Suprapubic skin (tissue), 3 donors: ENCODE measurements around the gene CDC42BPA.

Experiments
- EP300 ChIP-seq: sonication (generic); formaldehyde crosslinking; IDR thresholded peaks from one replicate; pipeline ENCODE4 v1.6.1; 2017; ENCODE audit warnings: antibody characterized with exemption
- POLR2A ChIP-seq, 2 donors: fragments of 450-650 bp; IDR thresholded peaks; one replicate each; pipeline ENCODE4 v1.6.1; 2017; ENCODE audit warnings: antibody characterized with exemption in 2 of 2, mild to moderate bottlenecking in 2 of 2, moderate library complexity in 2 of 2
- TF ChIP-seq, protein P1 (sequence below), 2 donors: fragments of 200-600 bp in 1 of 2; fragments of 450-650 bp in 1 of 2; sonication (generic) in 1 of 2; IDR thresholded peaks; one replicate each; pipeline ENCODE4 v1.5.1; 2016 to 2019; ENCODE audit warnings: antibody characterized with exemption in 2 of 2, mild to moderate bottlenecking in 1 of 2, moderate library complexity in 1 of 2

DNA sequence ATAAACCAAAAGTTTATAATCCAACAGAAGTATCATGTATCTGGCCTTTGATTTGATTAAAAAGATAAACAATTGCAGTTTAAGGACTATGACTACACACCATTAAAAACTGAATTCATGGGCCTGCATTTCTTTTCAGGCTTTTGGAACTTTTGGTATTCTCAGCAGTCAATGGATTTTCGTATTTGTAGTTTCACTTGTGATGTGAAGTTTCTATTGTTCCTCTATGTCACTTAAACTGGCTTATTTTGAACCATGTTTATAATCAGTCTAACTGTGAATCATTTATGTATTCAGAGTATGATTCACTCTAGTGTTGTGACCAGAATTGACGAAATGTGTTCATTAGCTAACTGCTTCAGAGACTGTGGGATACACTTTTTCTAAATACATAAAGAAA lies 245.3 kb downstream of the CDC42BPA start:
- TF ChIP-seq, protein P1, sequence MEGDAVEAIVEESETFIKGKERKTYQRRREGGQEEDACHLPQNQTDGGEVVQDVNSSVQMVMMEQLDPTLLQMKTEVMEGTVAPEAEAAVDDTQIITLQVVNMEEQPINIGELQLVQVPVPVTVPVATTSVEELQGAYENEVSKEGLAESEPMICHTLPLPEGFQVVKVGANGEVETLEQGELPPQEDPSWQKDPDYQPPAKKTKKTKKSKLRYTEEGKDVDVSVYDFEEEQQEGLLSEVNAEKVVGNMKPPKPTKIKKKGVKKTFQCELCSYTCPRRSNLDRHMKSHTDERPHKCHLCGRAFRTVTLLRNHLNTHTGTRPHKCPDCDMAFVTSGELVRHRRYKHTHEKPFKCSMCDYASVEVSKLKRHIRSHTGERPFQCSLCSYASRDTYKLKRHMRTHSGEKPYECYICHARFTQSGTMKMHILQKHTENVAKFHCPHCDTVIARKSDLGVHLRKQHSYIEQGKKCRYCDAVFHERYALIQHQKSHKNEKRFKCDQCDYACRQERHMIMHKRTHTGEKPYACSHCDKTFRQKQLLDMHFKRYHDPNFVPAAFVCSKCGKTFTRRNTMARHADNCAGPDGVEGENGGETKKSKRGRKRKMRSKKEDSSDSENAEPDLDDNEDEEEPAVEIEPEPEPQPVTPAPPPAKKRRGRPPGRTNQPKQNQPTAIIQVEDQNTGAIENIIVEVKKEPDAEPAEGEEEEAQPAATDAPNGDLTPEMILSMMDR (IDR thresholded peaks at IDR 0.05): no peak
- no peak for TF ChIP-seq POLR2A (IDR thresholded peaks at IDR 0.05)
- no peak for TF ChIP-seq EP300
